ENCODE measurements around the gene PDHA1.

DNA sequence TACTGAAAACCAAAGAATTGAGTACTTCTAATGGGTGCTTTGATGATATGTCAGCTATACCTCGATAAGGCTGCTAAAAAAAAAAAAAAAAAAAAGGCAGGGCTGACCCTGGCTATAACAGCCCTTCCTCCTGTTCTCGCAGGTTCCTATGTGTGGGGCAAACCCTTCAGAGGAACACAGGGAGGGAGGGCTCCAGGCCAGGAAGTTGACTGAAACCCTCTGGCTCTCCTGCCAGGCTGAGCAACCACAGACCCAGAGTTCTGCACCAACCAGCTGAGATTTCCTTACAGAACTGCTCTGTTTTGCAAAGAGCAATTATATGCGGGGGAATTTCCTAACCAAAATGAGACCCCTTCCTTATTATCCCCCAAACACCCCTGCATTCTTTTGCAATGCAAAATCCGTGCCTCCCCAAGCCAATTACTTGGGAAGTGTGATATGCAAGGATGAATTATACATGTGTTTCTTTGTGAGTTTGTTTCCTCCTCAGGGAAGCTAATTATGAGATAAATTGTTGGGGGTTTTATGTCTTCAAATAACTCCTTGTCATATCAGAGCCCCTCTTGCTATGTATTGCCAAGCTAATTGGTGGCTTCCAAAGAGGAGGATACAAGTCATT, 45.6 kb downstream of the PDHA1 start:
- TF ChIP-seq POLR2A (IDR thresholded peaks at IDR 0.05) (no peak), EP300 (IDR thresholded peaks at IDR 0.05) (no peak)
- TF ChIP-seq, protein P1, sequence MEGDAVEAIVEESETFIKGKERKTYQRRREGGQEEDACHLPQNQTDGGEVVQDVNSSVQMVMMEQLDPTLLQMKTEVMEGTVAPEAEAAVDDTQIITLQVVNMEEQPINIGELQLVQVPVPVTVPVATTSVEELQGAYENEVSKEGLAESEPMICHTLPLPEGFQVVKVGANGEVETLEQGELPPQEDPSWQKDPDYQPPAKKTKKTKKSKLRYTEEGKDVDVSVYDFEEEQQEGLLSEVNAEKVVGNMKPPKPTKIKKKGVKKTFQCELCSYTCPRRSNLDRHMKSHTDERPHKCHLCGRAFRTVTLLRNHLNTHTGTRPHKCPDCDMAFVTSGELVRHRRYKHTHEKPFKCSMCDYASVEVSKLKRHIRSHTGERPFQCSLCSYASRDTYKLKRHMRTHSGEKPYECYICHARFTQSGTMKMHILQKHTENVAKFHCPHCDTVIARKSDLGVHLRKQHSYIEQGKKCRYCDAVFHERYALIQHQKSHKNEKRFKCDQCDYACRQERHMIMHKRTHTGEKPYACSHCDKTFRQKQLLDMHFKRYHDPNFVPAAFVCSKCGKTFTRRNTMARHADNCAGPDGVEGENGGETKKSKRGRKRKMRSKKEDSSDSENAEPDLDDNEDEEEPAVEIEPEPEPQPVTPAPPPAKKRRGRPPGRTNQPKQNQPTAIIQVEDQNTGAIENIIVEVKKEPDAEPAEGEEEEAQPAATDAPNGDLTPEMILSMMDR (IDR thresholded peaks at IDR 0.05): no peak
